ENCODE data around the gene DERL3.
A peak's percentile ranks its signal among the peaks of the same experiment; 100 is the strongest.
"Not testable (repeated sequence)": the region's sequence is repeated elsewhere in the genome, so short reads cannot be mapped to it uniquely, and the experiment has no call there.

DERL3 gene

GRCh38 chr22:23838681-23839468 is at the start of gene DERL3:
Gene DERL3, minus strand, starts transcription at chr22:23839006. Its CDS starts 19 bp downstream, at chr22:23838987.
- DNase-seq = peak; percentile 99

- DNase-seq = no peak
Observed at GRCh38 chr22:23884140-23884539, 45.3 kb upstream of the DERL3 start.

GRCh38 chr22:23883658-23884057 is 44.9 kb upstream of the DERL3 start:
- no peak for DNase-seq

GRCh38 chr22:23882370-23882769 is 43.6 kb upstream of the DERL3 start:
- DNase-seq = no peak

DNA sequence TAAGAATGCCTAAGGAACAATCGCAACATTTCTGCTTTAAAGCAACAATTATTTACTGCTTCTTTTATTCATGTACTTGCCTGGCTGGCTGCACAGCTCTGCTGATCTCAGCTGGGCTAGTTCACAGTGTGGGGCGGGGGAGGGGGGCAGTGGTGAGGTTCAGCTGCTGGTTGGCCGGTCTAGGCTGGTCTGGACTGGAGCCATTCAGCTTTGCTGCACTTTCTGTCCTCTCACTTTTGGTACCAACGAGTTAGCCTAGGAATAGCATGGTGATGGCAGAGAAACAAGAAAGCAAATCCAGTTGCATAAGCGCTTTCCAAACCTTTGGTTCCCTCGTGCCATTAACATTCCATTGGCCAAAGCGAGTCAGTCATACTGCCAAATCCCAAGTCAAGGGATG is 39.4 kb upstream of the DERL3 start:
- DNase-seq = no peak

DNA sequence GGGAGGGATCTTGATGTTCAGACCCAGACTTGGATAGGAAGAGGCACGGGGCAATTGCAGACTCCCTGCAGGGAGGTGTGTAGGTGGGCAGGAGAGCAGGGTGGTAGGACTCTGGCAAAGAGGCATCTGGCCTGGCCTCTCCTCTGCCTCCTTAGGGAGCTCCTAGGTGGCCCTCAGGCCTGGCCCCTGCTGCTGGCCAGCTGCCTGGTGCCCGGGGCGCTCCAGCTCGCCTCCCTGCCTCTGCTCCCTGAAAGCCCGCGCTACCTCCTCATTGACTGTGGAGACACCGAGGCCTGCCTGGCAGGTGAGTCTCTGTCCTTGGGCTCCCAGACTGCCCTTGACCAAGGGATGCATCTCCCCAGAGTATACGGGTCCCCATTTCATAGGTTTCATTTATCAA is 38.8 kb upstream of the DERL3 start:
- no peak for DNase-seq

DNA sequence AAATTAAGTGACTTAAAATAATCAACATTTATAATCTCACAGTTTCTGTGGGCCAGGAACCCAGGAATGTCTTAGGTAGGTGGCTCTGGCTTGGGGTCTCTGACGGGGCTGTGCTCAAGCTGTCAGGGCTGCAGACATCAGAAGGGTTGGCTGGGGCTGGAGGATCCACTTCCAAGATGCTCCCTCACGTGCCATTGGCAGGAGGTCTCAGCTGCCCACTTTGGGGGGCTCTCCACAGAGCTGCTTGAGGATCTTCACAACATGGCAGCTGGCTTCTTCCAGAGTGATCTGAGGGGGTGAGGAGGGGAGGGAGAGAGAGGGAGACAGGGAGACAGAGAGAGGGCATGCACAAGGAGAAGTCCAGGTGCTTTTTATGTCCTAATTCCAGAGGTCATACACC is 37.0 kb upstream of the DERL3 start:
- no peak for DNase-seq

- no peak for DNase-seq
Observed at GRCh38 chr22:23874871-23875270, 36.1 kb upstream of the DERL3 start.

DNA sequence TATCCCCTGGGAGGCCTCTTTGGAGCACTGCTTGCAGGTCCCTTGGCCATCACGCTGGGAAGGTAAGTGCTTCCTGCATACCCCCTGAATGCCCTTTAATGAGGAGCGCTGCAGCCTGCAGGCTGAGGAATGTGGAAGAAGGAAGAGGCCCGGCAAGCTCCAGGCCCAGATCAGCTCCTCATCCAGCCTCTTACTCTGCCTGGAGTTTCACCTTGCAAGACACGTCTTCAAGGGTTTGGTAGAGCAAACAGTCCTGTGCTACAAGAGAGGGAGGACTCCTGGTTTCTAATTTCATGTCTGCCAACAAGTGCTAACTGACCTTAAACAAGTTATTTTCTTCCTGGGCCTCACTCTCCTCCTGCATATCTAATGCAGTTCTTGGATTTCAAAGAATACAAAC is 29.8 kb upstream of the DERL3 start:
- DNase-seq = no peak

DNA sequence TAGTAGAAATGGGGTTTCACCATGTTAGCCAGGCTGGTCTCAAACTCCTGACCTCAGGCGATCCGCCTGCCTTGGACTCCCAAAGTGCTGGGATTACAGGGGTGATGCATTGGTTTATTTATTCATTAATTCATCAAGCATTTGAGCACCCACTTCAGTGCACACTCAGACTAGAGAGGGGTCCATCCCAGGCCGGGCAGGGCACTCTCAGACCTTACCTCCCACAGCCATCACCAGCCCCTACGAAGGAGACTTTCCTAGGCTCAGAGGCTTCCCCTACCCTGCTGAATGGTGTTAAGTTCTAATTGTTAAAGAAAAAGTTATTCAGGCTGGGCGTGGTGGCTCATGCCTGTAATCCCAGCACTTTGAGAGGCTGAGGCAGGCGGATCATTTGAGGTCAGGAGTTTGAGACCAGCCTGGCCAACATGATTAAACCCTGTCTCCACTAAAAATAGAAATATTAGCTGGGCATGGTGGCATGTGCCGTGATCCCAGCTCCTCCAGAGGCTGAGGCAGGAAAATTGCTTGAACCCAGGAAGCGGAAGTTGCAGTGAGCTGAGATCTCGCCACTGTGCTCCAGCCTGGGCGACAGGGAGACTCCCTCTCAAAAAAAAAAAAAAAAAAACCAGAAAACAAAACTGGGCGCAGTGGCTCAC is 25.8 kb upstream of the DERL3 start:
- not testable (repeated sequence) for DNase-seq

DNA sequence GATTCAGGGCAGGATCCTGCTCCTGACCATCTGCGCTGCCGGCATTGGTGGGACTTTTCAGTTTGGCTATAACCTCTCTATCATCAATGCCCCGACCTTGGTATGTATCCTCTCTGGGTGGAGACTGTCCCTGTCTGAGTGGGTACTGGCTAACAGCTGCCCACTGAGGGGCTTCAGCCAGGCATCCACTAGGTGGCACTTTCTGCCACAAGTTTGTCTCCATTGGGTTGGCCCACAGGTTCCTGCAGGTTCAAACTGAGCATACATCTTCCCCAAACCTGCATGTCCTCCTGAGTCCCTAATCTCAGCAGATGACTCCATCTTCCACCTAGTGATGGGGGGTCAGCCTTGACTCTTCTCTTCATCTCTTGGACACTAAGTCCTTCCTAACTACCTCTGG is 23.3 kb upstream of the DERL3 start:
- peak; percentile 38 for DNase-seq

GRCh38 chr22:23860187-23860586 is 21.4 kb upstream of the DERL3 start:
- DNase-seq = not testable (repeated sequence)

DNA sequence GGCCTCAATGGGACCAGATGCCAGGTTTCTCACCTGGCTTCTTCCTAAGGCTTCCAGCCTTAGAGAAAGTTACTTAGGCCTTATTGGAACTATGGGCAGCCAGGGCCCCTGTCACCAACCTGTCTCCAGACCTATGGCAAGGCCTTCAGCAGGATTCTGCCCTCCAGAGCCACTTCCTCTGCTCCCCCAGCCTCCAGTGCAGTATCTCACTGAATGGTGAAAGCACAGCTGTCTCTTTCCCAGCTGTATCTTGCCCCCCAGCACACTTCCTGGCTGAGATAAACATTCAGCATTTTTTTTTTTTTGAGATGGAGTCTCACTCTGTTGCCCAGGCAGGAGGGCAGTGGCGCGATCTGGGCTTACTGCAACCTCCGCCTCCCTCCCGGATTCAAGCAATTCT is 20.4 kb upstream of the DERL3 start:
- no peak for DNase-seq

- no peak for DNase-seq
Observed at GRCh38 chr22:23858484-23858815, 19.6 kb upstream of the DERL3 start.

DNA sequence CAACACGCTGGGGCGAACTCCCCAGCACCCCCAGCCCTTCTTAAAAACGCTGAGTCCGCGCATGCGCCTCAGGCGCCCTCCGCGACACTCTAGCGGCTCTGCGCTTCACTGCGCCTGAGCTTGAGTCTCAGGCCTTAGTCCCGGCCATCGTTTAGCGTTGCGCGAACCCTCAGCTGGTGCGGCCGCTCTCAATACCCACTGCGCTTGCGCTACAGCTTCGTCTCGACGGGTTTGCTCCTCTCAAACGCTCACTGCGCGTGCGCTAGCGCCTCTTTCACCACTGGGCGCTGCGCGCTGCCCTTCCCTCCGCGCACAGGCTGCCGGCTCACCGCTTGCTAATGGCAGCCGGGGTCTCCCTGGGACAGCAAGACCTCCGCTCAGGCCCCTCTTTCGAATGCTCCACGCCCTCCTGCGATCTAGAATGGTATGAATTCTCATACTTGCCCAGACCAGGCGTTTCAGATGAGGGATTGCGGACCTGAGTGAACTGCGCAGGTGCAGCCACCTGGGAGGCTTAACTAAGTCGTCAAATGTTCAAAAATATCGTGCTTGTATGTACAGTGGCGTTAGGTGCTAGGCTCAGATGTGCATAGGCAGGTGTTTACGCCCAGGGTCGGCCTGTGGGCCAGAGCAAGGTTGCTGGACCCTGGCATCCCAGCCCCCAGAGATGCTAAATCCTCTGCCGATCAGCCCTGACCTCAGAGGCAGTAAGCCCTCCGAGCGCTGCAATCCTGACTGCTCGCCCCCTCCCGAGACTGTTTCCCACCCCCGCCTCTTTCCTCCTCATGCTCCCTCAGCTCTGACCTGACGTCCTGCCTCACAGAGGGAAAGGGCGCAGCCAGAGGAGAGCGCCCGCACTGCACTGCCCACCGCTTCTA is 19.0 kb upstream of the DERL3 start, which contains the start of gene SLC2A11:
Gene SLC2A11 (plus strand): TSS at position 270 of the 878 bp plus-strand sequence. CDS start 125 bp downstream, at position 395.
- DNase-seq = peak; percentile 98

DNA sequence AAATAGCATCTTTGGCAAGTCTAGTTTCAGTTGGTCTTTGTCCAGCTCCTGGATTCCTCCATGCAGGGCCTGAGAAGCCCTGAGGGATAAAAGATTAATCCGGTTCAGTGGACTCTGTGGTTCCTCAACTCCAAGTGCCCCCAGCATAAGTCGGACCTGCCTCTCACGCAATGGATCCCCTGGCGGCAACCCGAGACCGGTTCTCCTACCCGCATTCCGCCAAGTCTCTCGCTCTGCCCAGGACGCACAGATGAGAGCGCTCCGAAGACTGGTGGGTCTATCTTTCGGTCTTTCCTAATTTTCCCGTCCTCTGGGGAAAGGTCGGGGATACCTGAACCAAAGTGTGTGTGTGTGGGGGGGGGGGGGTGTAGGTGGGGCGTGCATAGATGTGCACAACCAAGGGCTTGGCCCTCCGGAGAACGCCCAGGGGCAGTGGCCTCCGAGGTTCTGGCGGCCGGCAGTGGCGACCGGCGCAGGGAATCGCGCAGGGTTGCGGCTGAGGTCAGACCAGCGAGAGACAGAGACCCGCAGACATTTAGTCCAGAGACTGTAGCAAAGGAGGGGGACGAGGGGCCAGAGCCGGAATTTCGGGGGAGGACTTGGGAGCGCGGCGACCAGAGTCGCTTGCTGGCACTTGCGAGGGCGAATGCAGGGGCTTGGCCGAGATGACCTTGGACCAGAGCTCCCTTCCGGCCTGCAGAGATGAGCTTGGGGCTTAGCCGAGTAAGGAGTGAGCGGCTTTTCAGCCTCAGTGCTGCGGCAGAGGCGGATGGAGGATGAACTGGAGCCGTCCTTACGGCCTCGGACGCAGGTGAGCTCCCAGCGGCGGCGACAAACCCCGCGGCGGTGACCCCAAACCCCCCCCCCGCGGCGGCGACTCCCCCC is 18.2 kb upstream of the DERL3 start:
- no peak for DNase-seq

GRCh38 chr22:23850136-23850611 is 11.4 kb upstream of the DERL3 start:
- DNase-seq = no peak

DNA sequence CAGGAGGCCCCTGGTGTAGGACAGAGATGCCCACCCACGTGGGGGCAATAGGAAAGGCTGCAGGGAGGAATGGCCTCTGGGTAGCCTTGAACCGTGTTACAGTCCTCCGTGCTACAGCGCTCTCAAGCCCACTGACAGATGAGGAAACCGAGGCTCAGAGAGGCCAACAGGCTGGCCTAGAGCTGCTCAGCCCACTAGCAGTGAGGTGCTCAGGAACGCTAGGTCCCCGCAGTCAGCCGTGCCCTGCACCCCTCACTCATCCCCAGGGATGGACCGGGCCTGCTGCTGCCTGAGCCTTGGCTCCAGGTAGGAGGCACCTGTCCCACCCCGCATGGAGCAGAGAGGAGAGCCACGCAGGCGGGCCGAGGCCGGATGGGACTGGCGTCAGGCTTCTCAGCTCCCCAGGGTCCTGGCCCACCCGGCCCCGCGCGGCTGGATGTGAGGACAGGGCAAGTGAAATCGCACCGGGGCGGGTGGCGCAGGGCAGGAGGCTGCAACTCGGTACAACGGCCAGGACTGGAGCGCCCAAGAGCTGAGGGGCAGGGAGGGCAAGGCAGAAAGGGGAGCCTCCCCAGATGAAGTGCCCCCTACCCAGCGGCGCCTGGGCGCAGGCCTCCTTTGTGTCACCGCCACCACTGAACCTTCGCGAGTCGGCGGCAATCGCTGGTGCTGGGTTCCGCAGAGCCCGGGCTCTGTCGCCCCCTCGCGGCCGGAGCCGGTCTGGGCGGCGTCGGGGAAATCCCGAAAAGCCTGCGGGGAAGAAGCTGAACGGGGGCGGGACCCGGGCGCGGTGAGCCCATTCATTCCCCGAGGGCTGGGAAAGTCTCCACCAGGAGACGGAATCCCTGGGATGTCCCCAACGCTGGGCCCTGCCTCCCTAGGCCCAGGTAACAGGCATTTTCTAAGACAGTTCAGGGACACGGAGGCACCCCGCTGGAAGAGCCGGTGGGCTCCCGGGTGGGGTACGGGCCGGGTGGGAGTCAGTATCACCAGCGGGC is 10.5 kb upstream of the DERL3 start:
- DNase-seq = peak; percentile 77

- no peak for DNase-seq
Observed at GRCh38 chr22:23847991-23848864, 9.4 kb upstream of the DERL3 start.
